Fibroblast of skin of back (primary cell): ENCODE measurements around the gene THSD4.

Experiments
- DNase-seq: peaks from one replicate; pipeline ENCODE4 v3.0.0-alpha.2; 2013

THSD4 gene

GRCh38 chr15:71677766-71678165 lies 562.5 kb downstream of the THSD4 start:
- no peak for DNase-seq

GRCh38 chr15:71678191-71678590 lies 562.9 kb downstream of the THSD4 start:
- no peak for DNase-seq

DNA sequence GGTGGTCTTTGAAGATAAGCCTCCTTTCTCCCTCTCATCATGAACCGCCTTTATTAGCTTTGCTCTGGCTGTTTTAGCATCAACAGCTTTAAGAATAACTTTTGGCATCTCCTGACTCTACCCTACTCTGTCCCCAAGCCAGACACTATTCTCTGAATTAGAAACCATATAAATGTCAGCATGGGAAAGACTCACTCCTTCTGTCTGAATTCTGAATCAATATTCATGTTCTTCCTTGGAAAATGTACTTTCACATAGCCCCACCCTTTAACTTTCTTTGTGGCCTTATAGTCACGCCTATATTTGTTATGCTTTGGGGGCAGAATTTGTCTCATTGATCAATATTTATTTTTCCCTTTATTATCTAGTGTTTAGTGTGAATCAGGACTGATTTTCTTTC lies 563.3 kb downstream of the THSD4 start:
- no peak for DNase-seq

DNA sequence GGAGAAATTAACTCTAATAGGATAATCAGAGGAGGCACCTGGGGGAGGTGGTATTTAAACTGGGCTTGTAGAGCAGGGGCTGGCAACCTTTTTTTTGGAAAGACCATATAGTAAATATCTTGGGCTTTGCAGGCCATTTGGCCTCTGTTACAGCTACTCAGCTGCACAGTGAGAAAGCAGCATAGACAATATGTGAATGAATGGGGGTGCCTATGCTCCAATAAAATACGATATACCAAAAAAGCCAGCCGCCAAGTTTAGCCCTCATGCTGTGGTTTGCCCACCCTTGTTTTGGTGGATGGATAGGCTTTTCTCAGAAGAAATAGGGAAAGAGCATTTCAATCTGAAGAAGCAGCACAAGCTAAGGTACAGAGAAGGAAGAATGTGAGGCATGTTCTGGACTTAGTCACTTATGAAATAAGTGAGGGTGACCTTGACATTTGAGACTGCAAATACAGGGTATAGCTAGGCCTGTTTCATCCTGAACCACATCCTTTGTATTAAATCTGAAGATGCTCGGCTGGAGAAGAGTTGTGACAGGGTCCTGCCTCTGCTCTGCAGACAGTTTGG lies 564.0 kb downstream of the THSD4 start:
- DNase-seq: no peak

DNA sequence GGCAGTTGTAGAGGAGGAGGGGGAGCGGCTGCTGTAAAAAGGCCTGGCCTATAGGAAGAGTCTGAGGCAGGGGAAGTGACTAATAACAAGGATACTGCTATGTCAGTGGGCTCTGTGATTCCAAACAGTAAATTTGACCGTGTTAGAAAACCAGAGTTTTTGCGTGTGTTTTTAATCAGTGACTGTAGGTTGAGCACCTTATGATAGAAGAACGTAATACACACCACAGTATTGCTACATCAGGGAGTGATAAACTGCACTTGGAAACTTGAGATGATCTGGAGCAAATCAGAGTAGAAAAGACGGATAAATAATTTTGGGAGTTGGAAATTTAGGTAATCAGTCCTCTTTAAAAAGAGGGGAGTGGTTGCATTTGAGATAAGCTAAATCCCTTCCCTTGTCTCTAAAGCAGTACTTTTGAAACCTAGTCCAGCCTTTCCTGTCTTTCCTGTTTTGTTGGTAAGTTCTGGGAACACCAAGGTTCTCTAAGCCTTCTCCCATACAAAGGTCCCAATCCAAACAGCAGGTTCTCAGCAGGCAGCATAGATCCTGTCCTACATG lies 564.6 kb downstream of the THSD4 start:
- DNase-seq: peak; percentile 45

GRCh38 chr15:71682001-71682400 lies 566.7 kb downstream of the THSD4 start:
- DNase-seq: no peak

DNA sequence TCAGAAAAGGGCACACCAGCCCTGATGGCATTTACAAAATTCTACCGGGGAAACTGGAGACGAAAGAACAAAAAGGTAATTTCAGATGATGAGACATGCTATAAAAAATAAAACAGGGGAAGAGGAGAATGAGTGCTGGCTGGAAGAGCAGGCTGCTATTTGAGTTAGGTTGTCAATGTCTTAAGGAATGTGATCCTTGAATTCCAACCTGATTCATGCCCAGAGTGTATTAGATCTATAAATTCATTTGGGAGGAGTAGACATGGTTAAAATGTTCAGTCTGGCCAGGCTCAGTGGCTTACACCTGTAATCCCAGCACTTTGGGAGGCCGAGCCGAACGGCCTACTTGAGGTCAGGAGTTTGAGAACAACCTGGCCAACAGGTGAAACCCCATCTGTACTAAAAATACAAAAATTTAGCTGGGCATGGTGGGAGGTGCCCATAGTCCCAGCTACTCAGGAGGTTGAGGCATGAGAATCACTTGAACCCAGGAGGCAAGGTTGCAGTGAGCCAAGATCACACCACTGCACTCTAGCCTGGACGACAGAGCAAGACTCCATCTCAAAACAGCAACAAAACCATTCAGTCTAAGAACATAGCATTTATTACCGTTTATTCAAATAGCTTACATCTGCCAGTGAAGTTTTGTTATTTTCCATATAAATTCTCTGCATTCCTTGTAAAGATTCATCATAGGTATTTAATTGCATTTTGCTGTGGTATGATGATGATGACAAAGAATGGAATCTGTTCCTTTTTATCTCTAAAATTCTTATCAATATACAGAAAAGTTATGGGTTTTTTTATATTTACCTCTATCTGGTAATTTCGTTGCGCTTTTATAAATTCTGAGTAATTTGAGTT lies 568.4 kb downstream of the THSD4 start:
- peak; percentile 63 for DNase-seq

GRCh38 chr15:71685420-71685993 lies 570.2 kb downstream of the THSD4 start:
- DNase-seq: no peak

- DNase-seq: no peak
Observed at GRCh38 chr15:71686221-71687050, 571.2 kb downstream of the THSD4 start.

GRCh38 chr15:71687902-71688508 lies 572.7 kb downstream of the THSD4 start:
- peak; percentile 56 for DNase-seq

DNA sequence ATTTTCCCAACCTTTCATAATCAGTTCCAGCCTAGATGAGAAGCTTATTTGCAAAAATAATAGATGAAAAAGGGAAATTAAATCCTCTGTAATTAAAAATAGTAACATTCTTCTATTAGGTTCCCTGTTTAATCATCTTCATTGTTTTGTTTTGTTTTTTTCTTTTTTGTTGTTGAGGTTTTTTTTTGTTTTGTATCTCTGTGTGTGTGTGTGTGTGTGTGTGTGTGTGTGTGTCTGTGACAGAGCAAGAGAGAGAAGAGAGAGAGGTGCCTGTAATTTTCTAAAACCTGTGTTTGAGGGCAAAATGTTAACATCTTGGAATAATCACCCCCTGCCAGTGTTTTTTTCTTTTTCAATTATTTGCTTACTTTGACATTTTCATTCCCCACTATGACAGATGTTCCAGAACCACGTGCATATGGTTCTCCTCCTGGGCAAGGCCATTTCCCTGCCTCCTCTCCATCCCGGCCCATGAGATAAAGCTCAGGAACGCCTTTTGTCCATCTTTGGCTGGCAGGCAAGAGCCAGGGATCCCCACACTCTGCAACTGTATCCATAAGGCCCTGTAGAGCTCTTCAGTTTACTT lies 573.3 kb downstream of the THSD4 start:
- no peak for DNase-seq

DNA sequence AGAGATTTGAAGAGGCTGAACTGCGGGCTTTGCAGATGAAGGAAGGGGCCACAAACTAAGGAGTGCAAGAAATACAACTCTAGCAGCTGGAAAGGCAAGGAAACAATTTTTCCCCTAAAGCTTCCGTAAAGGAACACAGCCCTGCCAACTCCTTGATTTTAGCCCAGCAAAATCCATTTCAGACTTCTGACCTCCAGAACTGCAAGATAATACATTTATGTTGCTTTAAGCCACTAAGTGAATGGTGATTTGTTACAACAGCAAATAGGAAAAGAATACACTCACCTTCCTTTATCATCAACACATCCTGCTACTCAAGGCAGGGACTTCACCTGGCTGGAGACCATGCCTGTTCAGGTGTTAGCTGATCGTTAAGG lies 575.8 kb downstream of the THSD4 start:
- no peak for DNase-seq

GRCh38 chr15:71691458-71692417 lies 576.5 kb downstream of the THSD4 start:
- DNase-seq: peak; percentile 67

GRCh38 chr15:71697236-71697635 lies 582.0 kb downstream of the THSD4 start:
- no peak for DNase-seq

DNA sequence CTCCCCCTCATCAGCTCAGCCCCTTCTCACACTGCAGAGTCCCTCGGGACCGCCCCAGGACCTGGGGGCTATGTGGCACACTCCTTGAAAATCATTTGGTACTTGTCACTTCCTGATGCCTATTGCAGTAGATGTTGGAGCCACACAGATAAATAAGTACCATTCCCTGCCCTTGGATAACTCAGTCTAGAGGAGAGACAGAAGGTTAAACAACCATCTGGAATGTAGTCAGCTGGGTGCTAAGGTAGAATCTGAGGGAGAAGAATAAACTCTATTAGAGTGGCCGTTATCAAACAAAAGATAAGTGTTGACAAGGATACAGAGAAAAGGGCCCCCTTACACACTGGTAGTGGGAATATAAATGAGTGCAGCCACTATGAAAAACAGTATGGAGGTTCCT lies 582.8 kb downstream of the THSD4 start:
- no peak for DNase-seq

- no peak for DNase-seq
Observed at GRCh38 chr15:71698742-71699141, 583.5 kb downstream of the THSD4 start.

DNA sequence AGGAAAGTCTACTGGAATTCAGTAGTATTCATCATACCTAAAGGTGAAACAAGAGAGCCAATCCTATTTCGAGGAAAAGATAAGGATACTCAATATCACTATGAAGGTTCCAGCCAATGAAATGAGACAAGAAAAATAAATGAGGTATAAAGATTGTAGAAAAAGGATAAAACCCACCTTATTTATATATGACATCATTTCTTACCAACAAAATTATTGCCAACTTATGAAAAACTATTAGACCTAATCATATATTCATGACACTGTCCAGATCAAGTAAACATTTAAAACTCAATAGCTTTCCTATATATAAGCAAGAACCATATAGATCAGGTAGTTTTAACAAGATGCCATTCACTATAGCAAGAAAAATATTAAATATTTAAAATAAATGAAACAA lies 584.7 kb downstream of the THSD4 start:
- no peak for DNase-seq

GRCh38 chr15:71701808-71702207 lies 586.5 kb downstream of the THSD4 start:
- no peak for DNase-seq

- DNase-seq: no peak
Observed at GRCh38 chr15:71702496-71702895, 587.2 kb downstream of the THSD4 start.

DNA sequence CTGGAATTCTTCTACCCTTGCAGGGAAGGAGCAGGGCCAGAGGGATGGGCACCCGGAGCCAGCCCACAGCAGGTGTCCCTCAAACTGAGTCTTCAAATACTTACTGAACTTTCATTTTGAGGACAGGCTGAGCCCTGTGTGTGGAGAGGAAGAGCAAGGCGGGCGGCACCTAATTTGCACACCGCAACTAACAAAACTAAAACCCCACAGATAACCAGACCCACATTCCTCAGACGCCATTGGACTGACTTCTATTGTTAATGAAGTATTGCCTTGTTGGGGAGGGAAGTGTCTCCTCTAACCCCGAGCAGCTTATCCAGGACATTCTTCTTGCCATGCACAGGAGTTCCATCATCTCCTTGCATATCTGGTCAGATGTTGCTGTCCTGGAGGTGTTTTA lies 589.9 kb downstream of the THSD4 start:
- DNase-seq: peak; percentile 72
